GM13977 (cell line): Measurements from ENCODE around the gene CDYL.

Experiments
- DNase-seq: peaks from one replicate; pipeline ENCODE4 v3.0.0; 2012; ENCODE audit warnings: low spot score
- in situ Hi-C: fragments of 300-500 bp; cut with MboI; formaldehyde crosslinking; loops from one replicate; pipeline ENCODE4 v1.12.0; 2022; ENCODE audit warnings: low sequenced_read_pairs, low pct_unique_long_range_greater_than_20kb, mixed read lengths, inconsistent platforms; ENCODE audit not compliant: unreplicated experiment
- TF ChIP-seq, protein P1 (sequence below): IDR thresholded peaks from 2 replicates; pipeline ENCODE4 v1.5.1; 2012; ENCODE audit warnings: mild to moderate bottlenecking, control low read depth; ENCODE audit not compliant: insufficient read depth; ENCODE audit errors: extremely low read depth, missing control alignments

Gene CDYL

DNA sequence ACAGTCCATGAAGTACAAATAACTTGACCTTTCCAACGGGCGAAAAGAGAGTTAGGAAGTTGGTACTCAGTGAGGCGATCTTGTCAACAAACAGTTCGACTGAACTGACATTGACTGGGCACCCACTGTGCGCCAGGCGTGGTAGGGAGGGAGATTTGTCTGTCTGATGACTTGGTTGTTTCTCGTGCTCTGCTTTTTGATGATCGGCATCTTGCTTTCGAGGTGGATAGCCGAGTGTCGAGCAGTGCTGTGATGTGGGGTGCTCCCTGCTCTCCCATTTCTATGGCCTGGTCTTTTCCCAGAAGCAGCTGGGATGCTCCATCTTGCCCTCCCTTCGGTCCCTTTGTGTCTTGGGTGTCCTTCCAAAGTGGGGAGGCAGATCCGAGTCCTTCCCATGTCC, 197.2 kb downstream of the CDYL start:
- in situ Hi-C loops, result no loop called here
- no peak for DNase-seq
- TF ChIP-seq, protein P1, sequence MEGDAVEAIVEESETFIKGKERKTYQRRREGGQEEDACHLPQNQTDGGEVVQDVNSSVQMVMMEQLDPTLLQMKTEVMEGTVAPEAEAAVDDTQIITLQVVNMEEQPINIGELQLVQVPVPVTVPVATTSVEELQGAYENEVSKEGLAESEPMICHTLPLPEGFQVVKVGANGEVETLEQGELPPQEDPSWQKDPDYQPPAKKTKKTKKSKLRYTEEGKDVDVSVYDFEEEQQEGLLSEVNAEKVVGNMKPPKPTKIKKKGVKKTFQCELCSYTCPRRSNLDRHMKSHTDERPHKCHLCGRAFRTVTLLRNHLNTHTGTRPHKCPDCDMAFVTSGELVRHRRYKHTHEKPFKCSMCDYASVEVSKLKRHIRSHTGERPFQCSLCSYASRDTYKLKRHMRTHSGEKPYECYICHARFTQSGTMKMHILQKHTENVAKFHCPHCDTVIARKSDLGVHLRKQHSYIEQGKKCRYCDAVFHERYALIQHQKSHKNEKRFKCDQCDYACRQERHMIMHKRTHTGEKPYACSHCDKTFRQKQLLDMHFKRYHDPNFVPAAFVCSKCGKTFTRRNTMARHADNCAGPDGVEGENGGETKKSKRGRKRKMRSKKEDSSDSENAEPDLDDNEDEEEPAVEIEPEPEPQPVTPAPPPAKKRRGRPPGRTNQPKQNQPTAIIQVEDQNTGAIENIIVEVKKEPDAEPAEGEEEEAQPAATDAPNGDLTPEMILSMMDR, result no peak

DNA sequence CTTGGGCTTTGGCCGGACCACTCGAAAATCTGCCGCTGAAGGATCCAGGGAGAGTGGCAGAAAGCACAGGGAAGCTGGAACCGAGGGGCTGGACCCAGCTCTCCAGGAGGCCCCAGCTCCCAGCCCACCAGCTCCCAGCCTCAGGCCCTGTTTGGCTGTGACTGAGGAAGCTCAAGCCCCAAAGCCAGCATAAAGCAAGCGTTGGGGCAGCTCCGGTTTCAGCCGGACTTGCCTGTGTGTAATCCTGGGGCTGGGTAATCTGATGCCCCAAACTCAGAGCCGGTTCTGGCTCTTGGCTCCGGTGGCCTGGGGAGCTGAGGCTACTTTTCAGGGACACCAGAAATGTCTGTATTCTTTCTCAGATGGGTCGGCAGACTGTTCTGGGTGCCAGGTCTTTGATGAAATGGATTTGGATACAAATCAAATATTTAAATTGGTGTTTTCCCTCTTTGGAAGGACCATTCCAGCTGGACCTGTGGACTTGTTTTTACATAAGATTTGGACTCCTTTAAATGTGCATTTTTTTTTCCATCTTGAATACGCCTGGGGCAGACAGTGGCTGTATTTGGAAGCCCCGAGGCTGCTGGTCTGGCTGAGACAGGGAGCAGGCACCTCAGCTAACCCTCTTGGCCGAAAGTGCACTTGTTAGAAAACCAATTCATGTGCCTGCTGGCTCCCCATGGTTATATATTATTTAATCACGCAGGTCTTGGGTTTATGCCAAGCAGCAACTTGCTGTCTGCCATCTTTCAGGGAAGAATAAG, 198.0 kb downstream of the CDYL start:
- TF ChIP-seq, protein P1, result no peak
- in situ Hi-C loops, result no loop called here
- no peak for DNase-seq

DNA sequence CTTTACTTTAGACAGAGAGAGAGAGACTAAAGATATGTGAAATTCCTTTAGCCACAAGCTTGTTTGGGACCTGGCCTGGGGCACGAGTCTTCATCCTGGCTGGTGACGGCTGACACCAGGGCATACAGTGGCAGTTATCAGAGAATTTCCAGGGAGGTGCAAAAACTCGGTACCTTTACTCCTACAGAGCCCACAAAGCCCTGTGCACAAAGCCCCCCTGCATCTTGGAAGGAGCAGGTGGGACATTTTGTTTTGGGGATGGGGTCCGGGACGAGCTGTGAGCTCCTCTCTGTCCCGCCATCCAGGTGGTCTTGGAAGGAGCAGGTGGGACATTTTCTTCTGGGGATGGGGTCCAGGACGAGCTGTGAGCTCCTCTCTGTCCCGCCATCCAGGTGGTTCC, 198.8 kb downstream of the CDYL start:
- in situ Hi-C loops, result no loop called here
- TF ChIP-seq, protein P1, result no peak
- no peak for DNase-seq

DNA sequence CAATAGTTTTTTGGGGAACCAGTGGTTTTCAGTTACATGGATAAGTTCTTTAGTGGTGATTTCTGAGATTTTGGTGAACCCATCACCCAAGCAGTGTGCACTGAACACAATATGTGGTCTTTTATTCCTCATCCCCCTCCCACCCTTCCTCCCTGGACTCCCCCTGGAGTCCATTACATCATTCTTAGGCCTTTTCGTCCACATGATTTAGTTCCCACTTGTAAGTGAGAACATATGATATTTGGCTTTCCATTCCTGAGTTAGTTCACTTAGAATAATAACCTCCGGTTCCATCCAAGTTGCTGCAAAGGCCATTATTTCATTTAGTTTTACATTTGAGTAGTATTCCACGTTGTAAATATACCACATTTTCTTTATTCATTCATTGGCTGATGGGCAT, 199.3 kb downstream of the CDYL start:
- in situ Hi-C loops, result no loop called here
- no peak for DNase-seq
- TF ChIP-seq, protein P1, result no peak

DNA sequence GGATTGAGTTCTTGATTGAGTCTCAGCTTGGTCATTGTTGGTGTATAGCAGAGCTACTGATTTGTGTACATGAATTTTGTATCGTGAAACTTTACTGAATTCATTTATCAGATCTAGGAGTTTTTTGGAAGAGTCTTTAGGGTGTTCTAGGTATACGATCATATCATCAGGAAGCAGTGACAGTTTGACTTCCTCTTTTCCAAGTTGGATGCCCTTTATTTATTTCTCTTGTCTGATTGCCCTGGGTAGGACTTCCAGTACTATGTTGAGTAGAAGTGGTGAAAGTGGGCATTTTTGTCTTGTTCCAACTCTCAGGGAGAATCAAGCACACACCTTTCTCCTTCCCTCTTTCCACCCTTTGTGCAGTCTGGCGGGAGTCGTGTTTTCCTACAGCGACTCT, 201.3 kb downstream of the CDYL start:
- in situ Hi-C loops, result no loop called here
- TF ChIP-seq, protein P1, result no peak
- no peak for DNase-seq

DNA sequence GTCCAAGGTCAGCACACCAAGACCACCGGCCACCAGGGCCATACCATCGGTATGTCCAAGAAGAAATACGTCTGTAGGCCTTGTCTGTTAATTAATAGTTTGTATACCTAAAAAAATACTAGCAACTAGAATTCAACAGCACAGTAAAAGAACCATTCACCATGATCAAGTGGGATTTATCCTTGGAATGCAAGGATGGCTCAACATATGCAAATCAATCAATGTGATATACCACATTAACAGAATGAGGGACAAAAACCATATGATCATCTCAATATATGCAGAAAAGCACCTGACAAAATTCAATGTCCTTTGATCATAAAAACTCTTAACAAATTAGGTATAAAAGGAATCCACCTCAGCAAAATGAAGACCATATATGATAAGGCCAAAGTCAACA, 203.2 kb downstream of the CDYL start:
- in situ Hi-C loops, result no loop called here
- no peak for DNase-seq
- TF ChIP-seq, protein P1, result no peak

DNA sequence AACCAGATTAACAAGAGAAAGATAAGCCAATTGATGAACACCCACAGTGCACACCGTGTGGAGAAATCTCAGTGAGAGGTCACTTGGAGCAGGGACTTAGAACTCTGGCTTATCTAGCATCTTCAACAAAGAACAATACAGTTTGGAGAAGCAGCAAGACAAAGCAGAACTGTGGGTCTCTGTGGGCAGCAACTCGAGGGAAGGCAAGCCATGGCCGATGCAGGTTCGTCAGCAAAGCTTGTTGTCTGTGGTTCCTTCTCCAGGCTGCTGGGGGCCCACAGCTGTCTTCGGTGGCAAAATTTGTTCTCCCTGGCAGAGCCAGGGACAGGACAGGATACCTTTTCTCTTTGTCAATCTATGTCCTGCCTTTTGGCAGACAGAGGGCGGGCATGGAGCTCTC, 205.6 kb downstream of the CDYL start:
- TF ChIP-seq, protein P1, result no peak
- DNase-seq, result no peak
- in situ Hi-C loops, result no loop called here
